K562 (cell line): ENCODE measurements around the gene KDM2A. TPM values are rescaled to one million over a fixed set of nuclear protein-coding genes. Genes with fewer than 3 reads are reported as not detected.

ENCODE experiments used
- ATAC-seq: fragments of 200-7000 bp; cut with Tn5 transposase; 3 replicates; pipeline ENCODE4 v1.9.1; 2020; ENCODE audit warnings: moderate library complexity
- BruUV-seq: library from RNA; stranded (reverse); fragments of 400-500 nt; replicated peaks from 2 replicates; lab custom pipeline; 2021; lab: Mats Ljungman, UMichigan
- CTCF ChIA-PET: fragments of 300-600 bp; formaldehyde crosslinking; extraction: SDS; loops from one replicate; lab custom pipeline; 2021; ENCODE audit warnings: low intra/inter-chr PET ratio; lab: Yijun Ruan, JAX
- POLR2A ChIA-PET: fragments of 300-600, 350-650 bp; sonication (Branson Sonifier 250); formaldehyde crosslinking; extraction: SDS; loops from one replicate; lab custom pipeline; 2021; ENCODE audit warnings: antibody characterized with exemption, inconsistent platforms; lab: Yijun Ruan, JAX
- DNase-seq, 4 experiments: peaks; one replicate each; pipeline versions ENCODE4 v3.0.0 to v3.0.0-alpha.2; 2011 to 2018; ENCODE audit warnings: low spot score in 3 of 4, mixed read lengths in 3 of 4; ENCODE audit errors: extremely low read depth in 1 of 4
- FAIRE-seq: peaks from 2 replicates; lab custom pipeline; 2011; peaks lifted over from hg19 to GRCh38; lab: Jason Lieb, UNC
- H2AFZ ChIP-seq: 2 replicates; pipeline ENCODE4 v1.6.0; 2011; ENCODE audit warnings: low read depth, low read length, control low read depth, inconsistent platforms
- H3K27ac ChIP-seq: fragments of 200-600 bp; 3 replicates; pipeline ENCODE4 v1.8.0; 2011; ENCODE audit warnings: low read depth, mild to moderate bottlenecking, control low read depth, inconsistent platforms, low read length, moderate library complexity, mixed read lengths; ENCODE audit errors: extremely low read depth
- H3K27me3 ChIP-seq, 2 experiments: fragments of 300-600 bp in 1 of 2; 2 replicates in 1 of 2; 3 replicates in 1 of 2; pipeline versions ENCODE4 v1.6.0 to v1.8.0; 2011; ENCODE audit warnings: inconsistent platforms in 2 of 2, low read length in 2 of 2, mild to moderate bottlenecking in 1 of 2, mixed read lengths in 1 of 2, moderate library complexity in 1 of 2; ENCODE audit not compliant: control insufficient read depth in 2 of 2, insufficient read depth in 2 of 2
- H3K36me3 ChIP-seq: fragments of 300-600 bp; 3 replicates; pipeline ENCODE4 v1.8.0; 2011; ENCODE audit warnings: mild to moderate bottlenecking, low read length, inconsistent platforms; ENCODE audit not compliant: control insufficient read depth, insufficient read depth
- H3K4me1 ChIP-seq, 2 experiments: fragments of 200-600 bp in 1 of 2; replicated peaks in 1 of 2; 2 replicates in 1 of 2; 3 replicates in 1 of 2; pipeline versions ENCODE4 v1.5.1 to v1.8.0; 2011; ENCODE audit warnings: inconsistent platforms in 2 of 2, low read length in 2 of 2, mild to moderate bottlenecking in 1 of 2, mixed read lengths in 1 of 2, moderate library complexity in 1 of 2; ENCODE audit not compliant: control insufficient read depth in 2 of 2, insufficient read depth in 2 of 2
- H3K4me2 ChIP-seq: 2 replicates; pipeline ENCODE4 v1.6.1; 2011; ENCODE audit warnings: low read length, control low read depth, inconsistent platforms, mixed read lengths; ENCODE audit not compliant: insufficient read depth
- H3K4me3 ChIP-seq: fragments of 200-600 bp; sonication (generic), shearing (Covaris generic); 2 replicates; pipeline ENCODE4 v1.5.1; 2016; ENCODE audit warnings: control low read depth, inconsistent platforms
- H3K79me2 ChIP-seq: fragments of 200-600 bp; 3 replicates; pipeline ENCODE4 v1.8.0; 2011; ENCODE audit warnings: low read length, inconsistent platforms; ENCODE audit not compliant: control insufficient read depth, insufficient read depth
- H3K9ac ChIP-seq, 2 experiments: 2 replicates each; pipeline versions ENCODE4 v1.6.0 to v1.6.1; 2011; ENCODE audit warnings: low read depth in 2 of 2, low read length in 2 of 2, control low read depth in 1 of 2, inconsistent platforms in 1 of 2, mild to moderate bottlenecking in 1 of 2, mixed read lengths in 1 of 2; ENCODE audit not compliant: insufficient read depth in 1 of 2
- H3K9me1 ChIP-seq: one replicate; pipeline ENCODE4 v1.6.0; 2011; ENCODE audit warnings: inconsistent platforms, mild to moderate bottlenecking, low read length, moderate library complexity; ENCODE audit not compliant: control insufficient read depth, insufficient read depth
- H3K9me3 ChIP-seq: replicated peaks from 2 replicates; pipeline ENCODE4 v1.5.1; 2011; ENCODE audit warnings: low read depth, low read length, inconsistent platforms; ENCODE audit not compliant: control insufficient read depth, insufficient read depth
- H4K20me1 ChIP-seq: replicated peaks from 2 replicates; pipeline ENCODE4 v1.6.1; 2011; ENCODE audit warnings: low read length, inconsistent platforms, mixed read lengths; ENCODE audit not compliant: control insufficient read depth, insufficient read depth
- BMI1 ChIP-seq: fragments of 150-350 bp; IDR thresholded peaks from 2 replicates; pipeline ENCODE4 v1.6.1; 2014; ENCODE audit warnings: low read length
- CAMTA2 ChIP-seq: fragments of 250-450 bp; sonication (Bioruptor Pico); conservative IDR thresholded peaks from 2 replicates; pipeline ENCODE4 v1.5.1; 2022
- CHD1 ChIP-seq: fragments of 200-600 bp; sonication (generic); IDR thresholded peaks from one replicate; pipeline ENCODE4 v1.6.1; 2012; ENCODE audit warnings: mild to moderate bottlenecking, moderate library complexity, low read length, inconsistent platforms
- CXXC5 ChIP-seq: fragments of 250-450 bp; sonication (Bioruptor Pico); IDR thresholded peaks from 2 replicates; pipeline ENCODE4 v1.8.0; 2022; ENCODE audit warnings: inconsistent platforms, mild to moderate bottlenecking, moderate library complexity
- FOXJ2 ChIP-seq: fragments of 200-800 bp; sonication (Bioruptor generic); IDR thresholded peaks from 2 replicates; pipeline ENCODE4 v1.6.1; 2016; ENCODE audit warnings: missing genetic modification characterization, missing compliant biosample characterization
- HNRNPUL1 ChIP-seq: fragments of 200-400 bp; formaldehyde crosslinking; IDR thresholded peaks from 2 replicates; pipeline ENCODE4 v1.6.1; 2017; ENCODE audit warnings: low read length
- RAD21 ChIP-seq, 2 experiments: fragments of 250-450 bp in 1 of 2; fragments of 450-650 bp in 1 of 2; sonication (Bioruptor Pico) in 1 of 2; formaldehyde crosslinking in 1 of 2; IDR thresholded peaks in 1 of 2; conservative IDR thresholded peaks in 1 of 2; 2 replicates each; pipeline versions ENCODE4 v1.4.0 to v1.8.0; 2020 to 2022; ENCODE audit warnings: mild to moderate bottlenecking in 2 of 2, moderate library complexity in 1 of 2
- RHOXF2B ChIP-seq: fragments of 250-450 bp; sonication (Bioruptor Pico); conservative IDR thresholded peaks from 2 replicates; pipeline ENCODE4 v1.5.1; 2021
- SMAD3 ChIP-seq: fragments of 450-650 bp; formaldehyde crosslinking; conservative IDR thresholded peaks from 2 replicates; pipeline ENCODE4 v1.4.0; 2020; ENCODE audit warnings: mild to moderate bottlenecking
- SRF ChIP-seq, 2 experiments: fragments of 250-450, 450-650 bp in 1 of 2; sonication (Bioruptor Pico) in 1 of 2; sonication (generic) in 1 of 2; formaldehyde crosslinking; IDR thresholded peaks; 2 replicates each; pipeline versions ENCODE4 v1.5.0 to v1.5.1; 2020 to 2022; ENCODE audit warnings: mild to moderate bottlenecking in 1 of 2, missing genetic modification reagents in 1 of 2
- WGBS: fragments of 100-300 bp; shearing (Covaris generic); methylation state at CpG from one replicate; pipeline ENCODE4 v1.1.6; 2016; ENCODE audit warnings: low coverage, mixed read lengths; ENCODE audit not compliant: insufficient coverage; ENCODE audit errors: missing lambda C conversion rate; 5-methylcytosine and 5-hydroxymethylcytosine counted together
- in situ Hi-C: fragments of 300-500 bp; cut with MboI; formaldehyde crosslinking; loops from 4 replicates; pipeline ENCODE4 v1.15.0; 2018; ENCODE audit warnings: inconsistent platforms, mixed read lengths
- intact Hi-C: fragments of 100-400 bp; cut with micrococcal nuclease; formaldehyde crosslinking; loops from 2 replicates; pipeline ENCODE4 v1.14.2; 2022
- polyA plus RNA-seq, 8 experiments: library from polyadenylated mRNA; depleted of rRNA in 4 of 8; stranded (reverse) in 5 of 8; unstranded in 3 of 8; fragments of >200 nt; fragmentation: Nextera tagmentation in 2 of 8; fragmentation: Illumina TruSeq in 1 of 8; extraction: Ambion mirVana in 2 of 8; extraction: Trizol in 1 of 8; gene quantifications; 2 replicates each; pipeline versions ENCODE4 v1.2.1 to v1.2.3, GENCODE V29; 2011 to 2014; ENCODE audit warnings: inconsistent platforms in 1 of 8, missing spikeins in 1 of 8
- total RNA-seq, 7 experiments: library from RNA; depleted of rRNA in 6 of 7; stranded (reverse); fragments of >200 nt in 6 of 7; fragmentation: Illumina TruSeq in 2 of 7; extraction: Trizol in 2 of 7; gene quantifications; 2 replicates each; pipeline versions ENCODE4 v1.2.1 to v1.2.3, GENCODE V29; 2011 to 2021; ENCODE audit warnings: low replicate concordance in 1 of 7
- TF ChIP-seq, protein P1 (sequence below): fragments of 450-650 bp; formaldehyde crosslinking; conservative IDR thresholded peaks from 2 replicates; pipeline ENCODE4 v1.4.0; 2022; ENCODE audit warnings: mild to moderate bottlenecking, missing genetic modification characterization
- TF ChIP-seq, protein P2 (sequence below), 2 experiments: fragments of 250-450 bp in 1 of 2; fragments of 450-650 bp in 1 of 2; sonication (Bioruptor Pico) in 1 of 2; IDR thresholded peaks; 2 replicates each; pipeline versions ENCODE4 v1.6.1 to v1.8.0; 2016 to 2021; ENCODE audit warnings: mild to moderate bottlenecking in 2 of 2, moderate library complexity in 2 of 2, missing compliant biosample characterization in 1 of 2, missing genetic modification characterization in 1 of 2

The KDM2A gene
- total and polyA plus RNA-seq, 9 of the 15 experiments (the other 6 are each of a cell fraction or from before 2014, with no cell fraction given), result 5.0 to 39.3 (median 21.3) TPM

DNA sequence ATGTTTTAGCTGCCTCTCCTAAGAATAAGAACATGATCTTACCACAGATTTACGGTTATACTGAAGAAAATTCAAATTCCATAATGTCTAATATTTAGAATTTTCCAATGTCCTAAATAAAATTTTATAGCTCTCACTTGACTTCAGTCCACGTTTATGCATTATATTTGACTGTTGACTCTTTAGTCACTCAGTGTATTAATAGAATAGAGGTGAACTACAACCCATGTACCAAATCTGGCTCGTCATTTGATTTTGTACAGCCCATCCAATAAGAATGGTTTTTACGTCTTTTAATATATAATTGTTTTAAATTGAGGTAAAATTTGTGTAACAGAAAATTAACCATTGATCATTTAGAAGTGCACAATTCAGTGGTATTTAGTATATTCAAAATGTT lies 34.9 kb downstream of the KDM2A start (continued):
- no peak for TF ChIP-seq CHD1
- no peak for TF ChIP-seq FOXJ2 (tag)
- no peak for TF ChIP-seq SRF (CRISPR knock-in tag; IDR thresholded peaks at IDR 0.05)
- no peak for TF ChIP-seq SMAD3 (CRISPR knock-in tag)
- no peak for TF ChIP-seq CAMTA2
- TF ChIP-seq, protein P1, sequence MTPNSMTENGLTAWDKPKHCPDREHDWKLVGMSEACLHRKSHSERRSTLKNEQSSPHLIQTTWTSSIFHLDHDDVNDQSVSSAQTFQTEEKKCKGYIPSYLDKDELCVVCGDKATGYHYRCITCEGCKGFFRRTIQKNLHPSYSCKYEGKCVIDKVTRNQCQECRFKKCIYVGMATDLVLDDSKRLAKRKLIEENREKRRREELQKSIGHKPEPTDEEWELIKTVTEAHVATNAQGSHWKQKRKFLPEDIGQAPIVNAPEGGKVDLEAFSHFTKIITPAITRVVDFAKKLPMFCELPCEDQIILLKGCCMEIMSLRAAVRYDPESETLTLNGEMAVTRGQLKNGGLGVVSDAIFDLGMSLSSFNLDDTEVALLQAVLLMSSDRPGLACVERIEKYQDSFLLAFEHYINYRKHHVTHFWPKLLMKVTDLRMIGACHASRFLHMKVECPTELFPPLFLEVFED (CRISPR knock-in tag), result no peak
- no peak for TF ChIP-seq RAD21 (CRISPR knock-in tag; conservative IDR thresholded peaks at IDR 0.05 in 1 of 2, IDR thresholded peaks at IDR 0.05 in 1 of 2)
- TF ChIP-seq CXXC5 (CRISPR knock-in tag), result no peak
- no peak for TF ChIP-seq HNRNPUL1
- no peak for TF ChIP-seq RHOXF2B (CRISPR knock-in tag)

DNA sequence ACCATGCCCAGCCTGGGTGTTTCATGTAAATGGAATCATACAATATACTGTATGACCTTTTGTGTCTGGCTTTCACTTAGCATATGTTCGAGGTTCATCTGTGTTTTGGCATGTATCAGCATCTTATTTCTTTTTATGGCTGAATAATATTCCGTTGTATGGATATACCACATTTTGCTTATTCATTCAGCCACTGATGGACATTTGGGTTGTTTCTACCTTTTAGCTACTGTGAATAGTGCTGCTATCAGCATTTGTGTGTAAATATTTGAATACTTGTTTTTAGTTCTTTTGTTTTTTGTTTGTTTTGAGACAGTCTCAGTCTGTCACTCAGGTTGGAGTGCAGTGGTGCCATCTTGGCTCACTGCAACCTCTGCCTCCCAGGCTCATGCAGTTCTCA lies 35.7 kb downstream of the KDM2A start:
- no peaks in the 10 kb centered on the region for H3K27me3 ChIP-seq
- H3K4me2 ChIP-seq, result no peak overlapping the region
- ChIA-PET CTCF (no interaction called here), POLR2A (interaction anchor here (0.7 to 2.5 kb wide), 2 partner anchors 13 to 25 kb away, joined by 3 to 10 read pairs; no protein-coding TSS in a partner anchor)
- intact Hi-C loops, result no loop called here
- peaks cover 39% of the 10 kb centered on the region for H3K79me2 ChIP-seq
- no TSS peak for BruUV-seq
- H3K27ac ChIP-seq, result no peak overlapping the region
- FAIRE-seq (no peak), DNase-seq (no peak), ATAC-seq (no peak)
- TF ChIP-seq, protein P2, sequence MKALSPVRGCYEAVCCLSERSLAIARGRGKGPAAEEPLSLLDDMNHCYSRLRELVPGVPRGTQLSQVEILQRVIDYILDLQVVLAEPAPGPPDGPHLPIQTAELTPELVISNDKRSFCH (CRISPR knock-in tag; IDR thresholded peaks at IDR 0.05), result no peak
- TF ChIP-seq, protein P2 (tag; IDR thresholded peaks at IDR 0.05), result no peak
- no peak for TF ChIP-seq BMI1
- WGBS, result 100% methylated on average over 2 of the region's 2 CpGs
- H3K9me1 ChIP-seq, result no peaks in the 10 kb centered on the region
- no peak overlapping the region for H3K9ac ChIP-seq
- peaks cover 15% of the 10 kb centered on the region; the same call in 2 of the 3 replicates for H3K36me3 ChIP-seq
- H3K4me3 ChIP-seq, result no peak overlapping the region
- no peaks in the 10 kb centered on the region for H3K4me1 ChIP-seq
- H2AFZ ChIP-seq, result no peak overlapping the region
- H3K9me3 ChIP-seq, result no peaks in the 10 kb centered on the region
- H4K20me1 ChIP-seq, result no peaks in the 10 kb centered on the region; the same call in 1 of the 2 replicates
- in situ Hi-C loops, result no loop called here
